Measurements from ENCODE around the gene COL4A1. TPM values are rescaled to one million over a fixed set of nuclear protein-coding genes. Genes with fewer than 3 reads are reported as not detected.

COL4A1 gene
- total RNA-seq, 1 experiment from 2014 or later = 4.8 TPM

- no peak overlapping the region for H3K4me3 ChIP-seq (ENCODE audit: low read depth, low read length)
- no peaks in the 10 kb centered on the region for H3K9me3 ChIP-seq
- POLR2A ChIA-PET = no interaction called here
- H3K27ac Mint-ChIP-seq (ENCODE audit: unreplicated experiment) = no peak overlapping the region
- DNase-seq = no peak
- intact Hi-C loops (cut with micrococcal nuclease; ENCODE audit: unreplicated experiment) = no loop called here
- TF ChIP-seq CTCF (IDR thresholded peaks at IDR 0.05; ENCODE audit: insufficient read depth in 1 of 2, low read depth in 1 of 2, low read length in 1 of 2, severe bottlenecking in 1 of 2, unreplicated experiment in 1 of 2) = no peak
- BruUV-seq (replicated peaks) = no TSS peak
- no peaks in the 10 kb centered on the region for H3K36me3 ChIP-seq (ENCODE audit: control insufficient read depth, insufficient read depth, low read length)
- H3K4me1 Mint-ChIP-seq (ENCODE audit: low read depth, unreplicated experiment) = no peaks in the 10 kb centered on the region
- CTCF ChIA-PET = no interaction called here
- H3K36me3 Mint-ChIP-seq (ENCODE audit: insufficient read depth, unreplicated experiment) = peaks cover 6% of the 10 kb centered on the region
- no peaks in the 10 kb centered on the region for H3K27me3 Mint-ChIP-seq (ENCODE audit: insufficient read depth, unreplicated experiment)
- no peaks in the 10 kb centered on the region for H3K27me3 ChIP-seq (replicated peaks; ENCODE audit: control insufficient read depth, insufficient read depth, low read length)
- H3K4me3 Mint-ChIP-seq (ENCODE audit: unreplicated experiment) = no peak overlapping the region
- no peaks in the 10 kb centered on the region for H3K4me1 ChIP-seq
- H3K9me3 Mint-ChIP-seq (ENCODE audit: unreplicated experiment) = no peaks in the 10 kb centered on the region
Measured at GRCh38 chr13:110149036-110149435, 157.9 kb downstream of the COL4A1 start.

- ChIA-PET CTCF (no interaction called here), POLR2A (no interaction called here)
- Mint-ChIP-seq H3K27ac (ENCODE audit: unreplicated experiment) (no peak overlapping the region), H3K27me3 (ENCODE audit: insufficient read depth, unreplicated experiment) (peaks cover 3% of the 10 kb centered on the region), H3K9me3 (ENCODE audit: unreplicated experiment) (peaks cover 9% of the 10 kb centered on the region), H3K4me3 (ENCODE audit: unreplicated experiment) (no peak overlapping the region), H3K4me1 (ENCODE audit: low read depth, unreplicated experiment) (no peaks in the 10 kb centered on the region), H3K36me3 (ENCODE audit: insufficient read depth, unreplicated experiment) (peaks cover 7% of the 10 kb centered on the region)
- BruUV-seq (replicated peaks) = no TSS peak
- no peaks in the 10 kb centered on the region for H3K27me3 ChIP-seq (replicated peaks; ENCODE audit: control insufficient read depth, insufficient read depth, low read length)
- H3K36me3 ChIP-seq (ENCODE audit: control insufficient read depth, insufficient read depth, low read length) = no peaks in the 10 kb centered on the region
- no peak for TF ChIP-seq CTCF (IDR thresholded peaks at IDR 0.05; ENCODE audit: insufficient read depth in 1 of 2, low read depth in 1 of 2, low read length in 1 of 2, severe bottlenecking in 1 of 2, unreplicated experiment in 1 of 2)
- no peak overlapping the region for H3K4me3 ChIP-seq (ENCODE audit: low read depth, low read length)
- DNase-seq = no peak
- intact Hi-C loops (cut with micrococcal nuclease; ENCODE audit: unreplicated experiment) = no loop called here
- no peaks in the 10 kb centered on the region for H3K9me3 ChIP-seq
- H3K4me1 ChIP-seq = peaks cover 5% of the 10 kb centered on the region
Measured at GRCh38 chr13:110140099-110140498, 166.9 kb downstream of the COL4A1 start.

- H3K27me3 ChIP-seq (replicated peaks; ENCODE audit: control insufficient read depth, insufficient read depth, low read length) = no peaks in the 10 kb centered on the region
- intact Hi-C loops (cut with micrococcal nuclease; ENCODE audit: unreplicated experiment) = loop anchor here (1.0 to 5.0 kb wide), 6 partner anchors 48 to 304 kb away; no protein-coding TSS in a partner anchor
- Mint-ChIP-seq H3K4me1 (ENCODE audit: low read depth, unreplicated experiment) (no peaks in the 10 kb centered on the region), H3K9me3 (ENCODE audit: unreplicated experiment) (peaks cover 9% of the 10 kb centered on the region), H3K36me3 (ENCODE audit: insufficient read depth, unreplicated experiment) (peaks cover 7% of the 10 kb centered on the region), H3K27me3 (ENCODE audit: insufficient read depth, unreplicated experiment) (peaks cover 3% of the 10 kb centered on the region), H3K4me3 (ENCODE audit: unreplicated experiment) (peak overlapping the region; percentile 92), H3K27ac (ENCODE audit: unreplicated experiment) (peak overlapping the region; percentile 80)
- POLR2A ChIA-PET = no interaction called here
- no peaks in the 10 kb centered on the region for H3K36me3 ChIP-seq (ENCODE audit: control insufficient read depth, insufficient read depth, low read length)
- CTCF ChIA-PET = interaction anchor here (0.7 kb wide), 1 partner anchor 17 kb away, joined by 3 read pairs; no protein-coding TSS in a partner anchor
- no peaks in the 10 kb centered on the region for H3K9me3 ChIP-seq
- no peak for TF ChIP-seq CTCF (IDR thresholded peaks at IDR 0.05; ENCODE audit: insufficient read depth in 1 of 2, low read depth in 1 of 2, low read length in 1 of 2, severe bottlenecking in 1 of 2, unreplicated experiment in 1 of 2)
- no peak for DNase-seq
- H3K4me1 ChIP-seq = peaks cover 5% of the 10 kb centered on the region
- peak overlapping the region; percentile 61 for H3K4me3 ChIP-seq (ENCODE audit: low read depth, low read length)
- no TSS peak for BruUV-seq (replicated peaks)
Measured at GRCh38 chr13:110138700-110139036, 168.3 kb downstream of the COL4A1 start.
